ENCODE measurements around the gene GSTM3. TPM values are rescaled to one million over a fixed set of nuclear protein-coding genes. Genes with fewer than 3 reads are reported as not detected.

The GSTM3 gene
- total and polyA plus RNA-seq, 10 of the 15 experiments (the other 5 are each of a cell fraction or from before 2014, with no cell fraction given): not detected

GRCh38 chr1:109725510-109725909, 15.3 kb downstream of the GSTM3 start:
- ChIA-PET CTCF (no interaction called here), POLR2A (no interaction called here), SMC1A (ENCODE audit: uncharacterized antibody, unreplicated experiment) (no interaction called here), RAD21 (ENCODE audit: unreplicated experiment) (no interaction called here)
- Histone ChIP-seq H3K9ac (ENCODE audit: control insufficient read depth, insufficient read depth, low read length) (no peak overlapping the region), H3K4me3 (no peak overlapping the region), H3K4me1 (ENCODE audit: control insufficient read depth, insufficient read depth, low read length) (no peaks in the 10 kb centered on the region), H3K9me3 (replicated peaks; ENCODE audit: control insufficient read depth, insufficient read depth, low read length) (no peaks in the 10 kb centered on the region), H4K20me1 (ENCODE audit: control insufficient read depth, insufficient read depth) (no peaks in the 10 kb centered on the region), H3K36me3 (ENCODE audit: control insufficient read depth in 2 of 2, insufficient read depth in 2 of 2, low read length in 1 of 2) (no peaks in the 10 kb centered on the region), H3K4me2 (ENCODE audit: control insufficient read depth, insufficient read depth) (no peak overlapping the region), H3K27me3 (replicated peaks in 1 of 2; ENCODE audit: control insufficient read depth in 2 of 2, insufficient read depth in 2 of 2, low read length in 1 of 2) (no peaks in the 10 kb centered on the region; a peak in 1 of 4 replicates), H3K27ac (ENCODE audit: control insufficient read depth, insufficient read depth) (no peak overlapping the region), H2AFZ (ENCODE audit: control insufficient read depth, low read depth, low read length) (no peak overlapping the region), H3K79me2 (ENCODE audit: control insufficient read depth, insufficient read depth, low read length) (no peaks in the 10 kb centered on the region)
- in situ Hi-C loops (cut with MboI): no loop called here
- TF ChIP-seq IKZF2 (IDR thresholded peaks at IDR 0.05) (no peak), CHD4 (IDR thresholded peaks at IDR 0.05) (no peak), EZH2 (IDR thresholded peaks at IDR 0.05; ENCODE audit: borderline replicate concordance, control insufficient read depth, low read depth, low read length) (no peak), SMAD5 (IDR thresholded peaks at IDR 0.05; ENCODE audit: low read depth) (no peak), E2F4 (IDR thresholded peaks at IDR 0.05; ENCODE audit: low read depth, low read length) (no peak), NR2C1 (IDR thresholded peaks at IDR 0.05) (no peak)
- 60% methylated on average over 4 of the region's 4 CpGs for WGBS (ENCODE audit: insufficient coverage, insufficient replicate concordance, low lambda C conversion rate, missing lambda C conversion rate)
- DNase-seq (ENCODE audit: low read depth, low spot score) (no peak), FAIRE-seq (no peak), ATAC-seq (no peak)
- no TSS peak for BruUV-seq (replicated peaks)
- intact Hi-C loops (cut with micrococcal nuclease; ENCODE audit: unreplicated experiment): no loop called here

GRCh38 chr1:109724933-109725332, 15.9 kb downstream of the GSTM3 start:
- CTCF ChIA-PET: interaction anchor here (0.8 to 0.9 kb wide), 2 partner anchors 54 to 260 kb away, joined by 3 read pairs; partner anchors contain the start of gene AHCYL1
- WGBS (ENCODE audit: insufficient coverage, insufficient replicate concordance, low lambda C conversion rate, missing lambda C conversion rate): 58% methylated on average over 4 of the region's 5 CpGs
- Histone ChIP-seq H4K20me1 (ENCODE audit: control insufficient read depth, insufficient read depth) (no peaks in the 10 kb centered on the region), H3K36me3 (ENCODE audit: control insufficient read depth in 2 of 2, insufficient read depth in 2 of 2, low read length in 1 of 2) (no peaks in the 10 kb centered on the region), H3K4me2 (ENCODE audit: control insufficient read depth, insufficient read depth) (no peak overlapping the region), H3K27ac (ENCODE audit: control insufficient read depth, insufficient read depth) (no peak overlapping the region), H3K4me3 (no peak overlapping the region), H3K4me1 (ENCODE audit: control insufficient read depth, insufficient read depth, low read length) (0 out of 2 replicates have a peak, but pooled peaks cover under 1% of the 10 kb centered on the region), H3K79me2 (ENCODE audit: control insufficient read depth, insufficient read depth, low read length) (no peaks in the 10 kb centered on the region), H3K27me3 (replicated peaks in 1 of 2; ENCODE audit: control insufficient read depth in 2 of 2, insufficient read depth in 2 of 2, low read length in 1 of 2) (no peaks in the 10 kb centered on the region; a peak in 1 of 4 replicates), H3K9me3 (replicated peaks; ENCODE audit: control insufficient read depth, insufficient read depth, low read length) (no peaks in the 10 kb centered on the region; the same call in 2 of the 3 replicates), H3K9ac (ENCODE audit: control insufficient read depth, insufficient read depth, low read length) (no peak overlapping the region), H2AFZ (ENCODE audit: control insufficient read depth, low read depth, low read length) (no peak overlapping the region)
- FAIRE-seq (no peak), ATAC-seq (no peak), DNase-seq (ENCODE audit: low read depth, low spot score) (no peak)
- SMC1A ChIA-PET (ENCODE audit: uncharacterized antibody, unreplicated experiment): no interaction called here
- RAD21 ChIA-PET (ENCODE audit: unreplicated experiment): no interaction called here
- in situ Hi-C loops (cut with MboI): no loop called here
- BruUV-seq (replicated peaks): no TSS peak
- POLR2A ChIA-PET: no interaction called here
- TF ChIP-seq CREB1 (IDR thresholded peaks at IDR 0.05; ENCODE audit: low read depth) (no peak), SUZ12 (IDR thresholded peaks at IDR 0.05; ENCODE audit: unreplicated experiment) (no peak), EED (IDR thresholded peaks at IDR 0.05; ENCODE audit: low read depth) (no peak), CHD2 (IDR thresholded peaks at IDR 0.05; ENCODE audit: borderline replicate concordance, low read depth, low read length) (no peak), ETV6 (conservative IDR thresholded peaks at IDR 0.05 in 1 of 2, IDR thresholded peaks at IDR 0.05 in 1 of 2; ENCODE audit: borderline replicate concordance in 1 of 2, low read depth in 1 of 2) (no peak)
- intact Hi-C loops (cut with micrococcal nuclease; ENCODE audit: unreplicated experiment): no loop called here

All from GM12878 (cell line).